GM20431 (cell line): ENCODE measurements around the gene EML1.

ENCODE experiments used
- in situ Hi-C: fragments of 300-500 bp; cut with MseI, MboI; formaldehyde crosslinking; loops from one replicate; pipeline ENCODE4 v1.15.0; 2020; ENCODE audit warnings: low sequenced_read_pairs; ENCODE audit not compliant: unreplicated experiment

EML1 gene

GRCh38 chr14:99885649-99885958 is 92.4 kb downstream of the EML1 start:
- in situ Hi-C loops, result loop anchor here (10.0 to 25.0 kb wide), 2 partner anchors 151 to 348 kb away; no protein-coding TSS in a partner anchor

DNA sequence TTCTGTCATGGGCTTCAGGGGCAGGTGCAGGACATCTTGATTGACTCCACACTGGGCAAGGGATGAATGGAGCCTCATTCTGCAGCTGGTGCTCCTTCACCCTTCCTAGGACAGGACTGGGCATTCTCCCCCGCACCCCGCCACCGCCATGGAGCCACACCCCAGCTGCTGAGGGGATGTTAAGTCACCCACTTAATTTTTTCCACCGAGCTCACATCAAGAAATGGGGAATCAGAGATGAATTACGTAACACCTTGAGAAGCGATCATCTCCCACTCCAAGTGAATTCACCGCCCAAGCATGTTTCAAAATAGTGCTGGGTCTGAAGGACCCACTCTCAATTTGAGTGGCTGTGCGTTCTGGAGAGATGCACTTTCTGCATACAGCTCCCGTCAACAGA is 94.2 kb downstream of the EML1 start:
- in situ Hi-C loops, result loop anchor here (10.0 to 25.0 kb wide), 2 partner anchors 153 to 350 kb away; no protein-coding TSS in a partner anchor

DNA sequence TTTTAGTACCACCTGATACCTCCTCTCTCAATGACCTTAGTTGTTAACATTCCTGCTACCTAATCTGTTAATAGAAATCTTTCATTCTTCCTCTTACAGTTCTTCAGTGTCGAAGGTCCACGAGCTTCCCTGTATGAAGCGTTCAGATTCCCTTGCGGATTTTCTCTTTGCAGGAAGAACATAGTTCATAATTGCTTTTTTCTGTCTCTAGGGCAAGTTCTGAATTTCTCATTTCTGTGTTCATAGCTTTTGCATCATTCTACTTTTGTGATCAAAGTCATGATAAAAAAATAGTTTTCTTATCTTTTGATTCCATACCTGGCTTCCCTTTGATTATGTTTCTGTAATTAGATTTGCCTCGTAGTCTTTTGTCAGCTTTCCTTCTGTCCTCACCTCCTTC is 94.9 kb downstream of the EML1 start:
- in situ Hi-C loops, result loop anchor here (10.0 to 25.0 kb wide), 2 partner anchors 153 to 351 kb away; no protein-coding TSS in a partner anchor

DNA sequence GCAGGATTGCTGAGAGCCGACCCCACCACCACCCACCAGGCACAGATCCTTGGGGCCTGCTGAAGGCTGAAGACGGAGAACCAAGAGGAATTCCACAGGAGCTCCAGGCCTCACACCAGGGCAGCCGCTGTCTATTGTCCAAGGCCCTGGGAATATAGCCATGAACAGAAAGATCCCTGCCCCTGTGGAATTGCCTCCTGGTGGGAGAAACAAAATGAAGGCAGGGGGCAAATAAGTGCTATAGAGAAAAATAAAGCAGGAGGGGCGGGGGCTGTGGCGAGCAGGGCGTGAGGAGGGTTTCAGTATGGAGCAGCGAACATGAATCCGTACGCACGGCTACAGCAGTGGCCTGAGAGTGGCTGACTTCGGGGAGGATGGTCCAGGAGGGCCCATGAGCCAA is 96.1 kb downstream of the EML1 start:
- in situ Hi-C loops, result loop anchor here (10.0 to 25.0 kb wide), 2 partner anchors 154 to 352 kb away; no protein-coding TSS in a partner anchor

- in situ Hi-C loops, result loop anchor here (25.0 kb wide), 1 partner anchor 354 kb away; no protein-coding TSS in a partner anchor
These were observed 98.1 kb downstream of the EML1 start for GRCh38 chr14:99891266-99891665.

DNA sequence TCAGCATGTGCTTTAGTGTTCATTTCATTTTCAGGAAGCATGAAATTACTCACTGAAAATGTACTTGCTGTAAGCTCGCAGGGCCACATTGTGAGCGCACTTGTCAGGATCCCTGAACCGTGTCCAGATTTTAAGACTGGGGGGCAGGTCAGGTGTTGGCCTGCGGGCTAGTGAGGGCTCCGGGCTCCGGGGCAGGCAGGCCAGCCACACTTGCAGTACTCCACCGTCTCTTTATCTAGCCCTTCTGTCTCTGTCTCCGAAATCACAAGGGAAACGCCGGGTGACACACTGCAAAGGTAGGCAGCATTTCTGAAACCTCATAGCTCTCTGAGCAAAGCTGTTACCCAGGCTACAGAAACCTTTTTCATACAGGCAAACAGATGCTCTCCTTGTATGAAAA is 98.7 kb downstream of the EML1 start:
- in situ Hi-C loops, result loop anchor here (25.0 kb wide), 1 partner anchor 355 kb away; no protein-coding TSS in a partner anchor

GRCh38 chr14:99892406-99892805 is 99.2 kb downstream of the EML1 start:
- in situ Hi-C loops, result loop anchor here (25.0 kb wide), 1 partner anchor 355 kb away; no protein-coding TSS in a partner anchor

DNA sequence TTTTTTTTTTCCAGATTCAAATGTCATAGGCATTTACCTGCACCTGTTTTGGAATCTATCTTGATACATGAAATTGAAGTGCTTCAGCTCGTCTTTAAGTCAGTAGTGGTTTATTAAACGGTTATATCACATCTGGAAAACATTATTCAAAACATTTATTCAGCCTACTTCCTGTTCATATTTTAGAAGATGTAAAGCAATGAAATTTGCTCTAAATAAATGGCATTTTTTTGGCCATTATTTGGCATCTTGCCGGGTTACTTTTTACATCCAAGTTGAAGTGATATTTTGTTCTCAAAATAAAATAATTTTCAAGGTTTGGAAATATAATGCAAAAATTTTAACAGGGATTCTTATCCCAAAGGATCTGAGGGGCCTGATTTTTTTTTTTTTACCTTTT is 103.1 kb downstream of the EML1 start:
- in situ Hi-C loops, result loop anchor here (25.0 kb wide), 1 partner anchor 359 kb away; no protein-coding TSS in a partner anchor

GRCh38 chr14:99899578-99900178 is 106.5 kb downstream of the EML1 start:
- in situ Hi-C loops, result loop anchor here (25.0 kb wide), 1 partner anchor 362 kb away; no protein-coding TSS in a partner anchor

- in situ Hi-C loops, result no loop called here
These were observed 109.7 kb downstream of the EML1 start for GRCh38 chr14:99902925-99903324.

GRCh38 chr14:99904506-99904905 is 111.3 kb downstream of the EML1 start:
- in situ Hi-C loops, result no loop called here

- in situ Hi-C loops, result no loop called here
These were observed 111.9 kb downstream of the EML1 start for GRCh38 chr14:99905121-99905520.

- in situ Hi-C loops, result no loop called here
These were observed 114.8 kb downstream of the EML1 start for GRCh38 chr14:99907761-99908652.

DNA sequence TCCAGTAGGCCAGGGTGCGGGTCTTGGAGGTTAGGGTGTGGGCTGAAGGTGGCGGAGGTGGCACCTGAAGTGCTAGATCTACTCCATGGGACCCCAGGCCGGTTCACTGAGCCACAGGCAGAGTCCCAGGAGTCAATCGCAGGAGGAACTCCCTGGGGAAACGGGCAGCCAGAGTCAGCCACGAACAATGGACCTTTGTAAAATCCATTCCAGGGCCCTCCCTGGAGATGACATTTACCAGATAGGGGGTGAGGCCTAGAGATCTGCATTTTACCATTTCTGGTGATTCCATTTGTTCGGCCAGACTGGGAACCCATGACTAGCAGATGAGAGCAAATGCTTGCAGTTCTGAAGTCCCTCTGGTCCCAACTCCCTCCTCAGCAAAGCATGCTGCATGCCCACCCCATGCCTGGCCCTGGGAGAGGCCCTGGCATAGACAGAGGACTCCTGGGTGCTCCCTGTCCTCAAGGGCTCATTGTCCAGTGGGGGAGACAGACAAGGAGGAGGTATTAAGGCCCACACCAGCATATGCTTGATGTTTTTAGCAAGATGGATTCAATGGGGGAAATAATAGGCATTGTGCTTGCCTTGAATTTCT is 115.5 kb downstream of the EML1 start:
- in situ Hi-C loops, result no loop called here

DNA sequence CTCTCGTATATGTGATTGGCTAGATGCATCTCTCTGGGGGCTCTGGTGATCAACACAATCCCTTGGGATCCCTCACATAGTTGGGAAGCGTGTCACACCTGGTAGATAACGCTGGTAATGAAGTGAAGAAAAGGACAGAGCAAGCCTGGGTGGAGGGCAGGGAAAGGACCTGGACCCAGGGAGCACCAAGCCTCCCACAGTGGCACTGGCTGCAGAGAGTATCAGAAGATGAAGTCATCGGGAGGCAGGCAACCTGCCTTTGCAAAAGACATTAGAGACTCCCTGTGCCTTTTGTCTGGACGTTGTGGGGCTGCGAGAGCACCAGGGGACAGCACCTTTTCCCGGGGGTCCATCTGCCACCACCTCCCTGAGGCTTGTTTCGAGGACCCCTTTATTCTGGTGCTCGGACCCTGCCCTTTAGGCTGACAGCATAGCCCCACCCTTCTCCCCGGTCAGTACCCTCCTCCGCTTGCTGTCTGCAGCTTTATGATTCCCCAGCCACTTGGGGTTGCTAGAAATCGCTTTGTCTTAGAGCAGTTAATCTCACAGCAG is 116.4 kb downstream of the EML1 start:
- in situ Hi-C loops, result no loop called here

DNA sequence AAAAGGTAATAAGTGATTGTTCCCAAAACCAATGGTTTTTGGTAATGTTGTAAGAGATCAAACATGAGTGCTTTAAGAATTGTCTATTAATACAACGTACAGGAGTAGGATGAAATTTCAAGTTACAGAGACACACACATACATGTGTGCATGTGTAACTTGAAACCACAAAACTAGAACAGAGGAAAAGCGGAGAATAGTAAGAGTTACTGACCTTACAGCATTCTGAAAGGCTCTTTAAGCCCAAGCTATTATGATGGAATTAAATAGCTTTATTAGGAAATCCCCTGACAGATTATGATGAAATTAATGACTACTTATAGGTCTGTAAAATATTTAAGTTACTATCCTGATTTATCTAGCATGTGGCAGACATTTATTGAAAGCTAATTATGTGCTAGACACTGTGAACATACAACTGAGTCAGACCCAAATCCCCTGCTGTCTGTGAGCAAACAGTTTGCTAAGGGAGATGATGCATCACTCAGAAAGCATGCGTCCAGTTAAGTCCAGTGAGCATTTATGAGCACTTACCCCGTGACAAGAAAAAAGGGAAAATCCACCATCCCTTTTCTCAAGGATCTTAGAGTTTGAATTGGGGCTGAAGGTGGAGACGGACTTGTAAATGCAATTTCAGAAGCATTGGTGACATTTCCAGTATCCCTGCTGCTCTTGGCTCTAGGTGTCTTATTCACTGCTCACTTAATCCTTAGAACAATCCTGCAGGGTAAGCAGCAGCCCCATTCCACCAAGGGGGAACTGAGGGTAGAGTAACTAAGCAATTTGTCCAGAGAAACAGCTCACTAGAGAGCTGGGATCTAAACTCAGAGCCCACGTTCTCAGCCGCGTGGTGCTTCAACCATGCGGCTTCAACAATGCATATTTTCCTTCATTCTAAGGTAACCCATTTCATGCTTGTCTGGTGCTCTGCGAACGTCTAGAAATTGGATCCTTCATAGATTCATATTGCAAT is 117.4 kb downstream of the EML1 start:
- in situ Hi-C loops, result no loop called here

DNA sequence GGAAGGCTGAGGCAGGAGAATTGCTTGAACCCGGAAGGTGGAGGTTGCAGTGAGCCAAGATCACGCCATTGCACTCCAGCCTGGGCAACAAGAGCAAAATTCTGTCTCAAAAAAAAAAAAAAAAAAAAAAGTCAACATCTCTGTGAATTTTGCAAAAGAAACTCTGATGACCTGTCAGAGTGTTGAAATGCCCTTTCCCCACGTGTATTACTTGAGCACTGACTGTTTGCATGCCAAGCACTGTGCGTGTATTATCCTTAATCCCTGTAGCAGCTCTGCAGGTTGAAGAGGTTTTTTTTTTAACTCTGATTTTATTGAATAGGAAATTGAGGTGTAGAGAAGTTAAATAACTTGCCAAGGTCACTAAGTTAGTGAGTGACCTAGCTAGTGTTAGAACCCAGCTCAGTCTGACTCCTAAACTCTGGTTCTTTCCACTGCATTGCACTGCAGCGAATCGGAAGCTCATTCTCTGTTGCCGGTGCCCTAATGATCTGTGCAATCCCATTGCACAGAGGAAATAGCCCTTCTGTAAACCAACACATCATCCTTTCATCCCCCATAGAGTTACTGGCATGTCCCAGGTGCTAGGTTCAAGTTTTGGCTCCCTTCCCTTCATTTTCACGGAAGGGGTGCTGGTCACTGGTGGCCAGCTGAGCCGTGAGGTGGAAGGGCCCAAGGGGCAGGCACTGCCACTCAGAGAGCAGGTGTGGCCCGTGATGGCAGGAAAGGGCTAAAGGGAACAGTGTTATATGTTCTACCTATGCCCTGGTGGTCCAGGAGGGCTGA is 122.3 kb downstream of the EML1 start:
- in situ Hi-C loops, result no loop called here

GRCh38 chr14:99916091-99916383 is 122.8 kb downstream of the EML1 start:
- in situ Hi-C loops, result no loop called here

- in situ Hi-C loops, result no loop called here
These were observed 125.6 kb downstream of the EML1 start for GRCh38 chr14:99918781-99919180.
